ENCODE data around the gene ART3. TPM values are rescaled to one million over a fixed set of nuclear protein-coding genes. Genes with fewer than 3 reads are reported as not detected.
"Not testable (repeated sequence)": the region's sequence is repeated elsewhere in the genome, so short reads cannot be mapped to it uniquely, and the experiment has no call there.

The ART3 gene
- not detected for total RNA-seq

GRCh38 chr4:76074468-76074867, at the start of gene ART3:
Gene ART3 (plus strand): TSS chr4:76074709. CDS start chr4:76075890, 1,181 bp downstream.
- no peaks in the 10 kb centered on the region for H3K9me3 Mint-ChIP-seq
- ChIA-PET CTCF (no interaction called here), POLR2A (no interaction called here)

GRCh38 chr4:76028350-76028765, 46.2 kb upstream of the ART3 start:
- Mint-ChIP-seq H3K4me1 (peaks cover 26% of the 10 kb centered on the region), H3K27me3 (peaks cover 2% of the 10 kb centered on the region), H3K9me3 (no peaks in the 10 kb centered on the region), H3K36me3 (ENCODE audit: low read depth) (peaks cover 2% of the 10 kb centered on the region), H3K4me3 (peak overlapping the region; percentile 30), H3K27ac (peak overlapping the region; percentile 52)
- CTCF ChIA-PET = no interaction called here
- DNase-seq = no peak
- POLR2A ChIA-PET = no interaction called here

More at GRCh38 chr4:76074468-76074867, at the start of gene ART3:
- no peak for DNase-seq
- Mint-ChIP-seq H3K4me3 (no peak within 1 kb of the TSS), H3K27ac (no peak within 1 kb of the TSS), H3K36me3 (ENCODE audit: low read depth) (no peaks in the 10 kb centered on the region), H3K27me3 (peaks cover 11% of the 10 kb centered on the region), H3K4me1 (no peaks in the 10 kb centered on the region)

- Mint-ChIP-seq H3K4me3 (no peak overlapping the region), H3K27me3 (peaks cover 2% of the 10 kb centered on the region), H3K36me3 (ENCODE audit: low read depth) (peaks cover 2% of the 10 kb centered on the region), H3K27ac (no peak overlapping the region), H3K9me3 (no peaks in the 10 kb centered on the region), H3K4me1 (peaks cover 17% of the 10 kb centered on the region)
- ChIA-PET CTCF (no interaction called here), POLR2A (no interaction called here)
- DNase-seq = no peak
Observed at GRCh38 chr4:76029300-76029699, 45.2 kb upstream of the ART3 start.

GRCh38 chr4:76035141-76035540, 39.4 kb upstream of the ART3 start:
- POLR2A ChIA-PET = no interaction called here
- Mint-ChIP-seq H3K27ac (no peak overlapping the region), H3K36me3 (ENCODE audit: low read depth) (no peaks in the 10 kb centered on the region), H3K4me3 (no peak overlapping the region), H3K4me1 (peaks cover 7% of the 10 kb centered on the region), H3K27me3 (peaks cover 2% of the 10 kb centered on the region), H3K9me3 (no peaks in the 10 kb centered on the region)
- DNase-seq = no peak
- CTCF ChIA-PET = interaction anchor here (1.9 to 2.3 kb wide), 2 partner anchors 8 to 39 kb away, joined by 4 to 10 read pairs; no protein-coding TSS in a partner anchor

- H3K4me1 Mint-ChIP-seq = peaks cover 7% of the 10 kb centered on the region
- CTCF ChIA-PET = interaction anchor here (1.9 to 2.3 kb wide), 2 partner anchors 9 to 40 kb away, joined by 4 to 10 read pairs; no protein-coding TSS in a partner anchor
- no peak within 1 kb of the TSS for H3K27ac Mint-ChIP-seq
- no peaks in the 10 kb centered on the region for H3K36me3 Mint-ChIP-seq (ENCODE audit: low read depth)
- H3K9me3 Mint-ChIP-seq = no peaks in the 10 kb centered on the region
- POLR2A ChIA-PET = no interaction called here
- H3K4me3 Mint-ChIP-seq = no peak within 1 kb of the TSS
- no peak for DNase-seq
- no peaks in the 10 kb centered on the region for H3K27me3 Mint-ChIP-seq
Observed at GRCh38 chr4:76035799-76036380, 38.6 kb upstream of the ART3 start, which contains the start of gene CXCL11. Gene CXCL11 (minus strand): TSS chr4:76036070. CDS start chr4:76035987, 83 bp downstream.

- no peaks in the 10 kb centered on the region for H3K9me3 Mint-ChIP-seq
- ChIA-PET POLR2A (no interaction called here), CTCF (interaction anchor here (1.1 to 2.3 kb wide), 3 partner anchors 10 to 41 kb away, joined by 4 to 10 read pairs (median 4); no protein-coding TSS in a partner anchor)
- no peaks in the 10 kb centered on the region for H3K27me3 Mint-ChIP-seq
- no peak overlapping the region for H3K4me3 Mint-ChIP-seq
- no peaks in the 10 kb centered on the region for H3K36me3 Mint-ChIP-seq (ENCODE audit: low read depth)
- peaks cover 7% of the 10 kb centered on the region for H3K4me1 Mint-ChIP-seq
- no peak for DNase-seq
- no peak overlapping the region for H3K27ac Mint-ChIP-seq
Observed at GRCh38 chr4:76036855-76037254, 37.7 kb upstream of the ART3 start.

GRCh38 chr4:76042241-76042998, 32.1 kb upstream of the ART3 start:
- H3K27me3 Mint-ChIP-seq; DNase-seq; H3K36me3 Mint-ChIP-seq (ENCODE audit: low read depth); POLR2A ChIA-PET; H3K9me3 Mint-ChIP-seq; H3K4me1 Mint-ChIP-seq: not testable (repeated sequence)
- CTCF ChIA-PET = interaction anchor here (1.3 kb wide), 1 partner anchor 46 kb away, joined by 3 read pairs; no protein-coding TSS in a partner anchor
- Mint-ChIP-seq H3K4me3 (peak overlapping the region; percentile 0), H3K27ac (peak overlapping the region; percentile 44)

- H3K27me3 Mint-ChIP-seq; DNase-seq; H3K9me3 Mint-ChIP-seq; H3K27ac Mint-ChIP-seq; H3K4me1 Mint-ChIP-seq; H3K4me3 Mint-ChIP-seq; H3K36me3 Mint-ChIP-seq (ENCODE audit: low read depth); POLR2A ChIA-PET: not testable (repeated sequence)
- CTCF ChIA-PET = interaction anchor here (1.3 kb wide), 1 partner anchor 47 kb away, joined by 3 read pairs; no protein-coding TSS in a partner anchor
Observed at GRCh38 chr4:76043306-76043705, 31.2 kb upstream of the ART3 start.

GRCh38 chr4:76044686-76045085, 29.8 kb upstream of the ART3 start:
- H3K27ac Mint-ChIP-seq; H3K4me1 Mint-ChIP-seq; H3K27me3 Mint-ChIP-seq; H3K4me3 Mint-ChIP-seq; POLR2A ChIA-PET; H3K9me3 Mint-ChIP-seq; CTCF ChIA-PET; H3K36me3 Mint-ChIP-seq (ENCODE audit: low read depth); DNase-seq: not testable (repeated sequence)

- POLR2A ChIA-PET; H3K36me3 Mint-ChIP-seq (ENCODE audit: low read depth); H3K27ac Mint-ChIP-seq; H3K4me3 Mint-ChIP-seq; H3K4me1 Mint-ChIP-seq; H3K9me3 Mint-ChIP-seq; CTCF ChIA-PET; DNase-seq; H3K27me3 Mint-ChIP-seq: not testable (repeated sequence)
Observed at GRCh38 chr4:76049860-76050416, 24.6 kb upstream of the ART3 start.

- H3K27me3 Mint-ChIP-seq; H3K36me3 Mint-ChIP-seq (ENCODE audit: low read depth); POLR2A ChIA-PET; CTCF ChIA-PET; H3K9me3 Mint-ChIP-seq; DNase-seq; H3K4me1 Mint-ChIP-seq; H3K27ac Mint-ChIP-seq; H3K4me3 Mint-ChIP-seq: not testable (repeated sequence)
Observed at GRCh38 chr4:76050560-76051050, 23.9 kb upstream of the ART3 start.

- no peaks in the 10 kb centered on the region for H3K27me3 Mint-ChIP-seq
- POLR2A ChIA-PET = no interaction called here
Observed at GRCh38 chr4:76053730-76054129, 20.8 kb upstream of the ART3 start.

GRCh38 chr4:76055016-76055415, 19.5 kb upstream of the ART3 start:
- Mint-ChIP-seq H3K27ac (no peak overlapping the region), H3K27me3 (no peaks in the 10 kb centered on the region), H3K9me3 (no peaks in the 10 kb centered on the region), H3K4me1 (peaks cover 34% of the 10 kb centered on the region), H3K36me3 (ENCODE audit: low read depth) (no peaks in the 10 kb centered on the region), H3K4me3 (no peak overlapping the region)
- DNase-seq = peak; percentile 10
- POLR2A ChIA-PET = interaction anchor here (0.5 kb wide), 1 partner anchor 159 kb away, joined by 5 read pairs; no protein-coding TSS in a partner anchor
- CTCF ChIA-PET = interaction anchor here (0.5 to 1.8 kb wide), 5 partner anchors 23 to 1106 kb away, joined by 3 to 6 read pairs (median 3); no protein-coding TSS in a partner anchor

More at GRCh38 chr4:76053730-76054129, 20.8 kb upstream of the ART3 start:
- Mint-ChIP-seq H3K9me3 (no peaks in the 10 kb centered on the region), H3K36me3 (ENCODE audit: low read depth) (no peaks in the 10 kb centered on the region), H3K4me1 (peaks cover 24% of the 10 kb centered on the region), H3K4me3 (no peak overlapping the region), H3K27ac (no peak overlapping the region)
- CTCF ChIA-PET = interaction anchor here (0.8 to 1.8 kb wide), 5 partner anchors 22 to 54 kb away, joined by 3 to 6 read pairs (median 3); no protein-coding TSS in a partner anchor
- no peak for DNase-seq

Measured in activated CD4-positive, alpha-beta T cell treated with anti-CD3 and anti-CD28 coated beads, Interleukin-2, amount 10 ng/mL, durations not matched to agents 7 days and 5 days (primary cell).